GM18519 (cell line): Measurements from ENCODE around the gene BABAM2.
"Not testable (repeated sequence)": the region's sequence is repeated elsewhere in the genome, so short reads cannot be mapped to it uniquely, and the experiment has no call there.

ENCODE experiments used
- ATAC-seq: cut with Tn5 transposase; IDR thresholded peaks from one replicate; pipeline ENCODE4 v1.9.1; 2021; ENCODE audit warnings: mild to moderate bottlenecking, moderate library complexity; ENCODE audit not compliant: unreplicated experiment, low FRiP score

Gene BABAM2

GRCh38 chr2:27968957-27969356 lies 78.4 kb downstream of the BABAM2 start:
- ATAC-seq, result not testable (repeated sequence)

DNA sequence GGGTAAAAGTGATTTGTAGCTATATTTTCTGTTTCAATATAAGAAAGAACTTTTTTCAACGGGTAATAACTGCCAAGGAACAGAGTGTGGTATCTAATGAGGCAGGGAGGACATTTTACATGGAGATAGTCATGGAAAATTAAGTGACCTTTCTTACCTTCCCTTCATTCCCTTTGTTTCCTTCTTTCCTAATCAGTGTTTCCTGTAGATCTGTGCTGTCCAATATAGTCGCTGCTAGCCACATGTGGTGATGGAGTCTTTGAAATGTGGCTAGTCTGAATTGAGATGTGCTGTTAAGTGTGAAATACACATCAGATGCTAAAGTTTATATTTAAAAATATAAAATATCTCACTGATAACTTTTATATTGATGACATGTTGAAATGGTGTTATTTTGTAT lies 81.8 kb downstream of the BABAM2 start:
- no peak for ATAC-seq

GRCh38 chr2:27973592-27973991 lies 83.1 kb downstream of the BABAM2 start:
- ATAC-seq, result no peak

DNA sequence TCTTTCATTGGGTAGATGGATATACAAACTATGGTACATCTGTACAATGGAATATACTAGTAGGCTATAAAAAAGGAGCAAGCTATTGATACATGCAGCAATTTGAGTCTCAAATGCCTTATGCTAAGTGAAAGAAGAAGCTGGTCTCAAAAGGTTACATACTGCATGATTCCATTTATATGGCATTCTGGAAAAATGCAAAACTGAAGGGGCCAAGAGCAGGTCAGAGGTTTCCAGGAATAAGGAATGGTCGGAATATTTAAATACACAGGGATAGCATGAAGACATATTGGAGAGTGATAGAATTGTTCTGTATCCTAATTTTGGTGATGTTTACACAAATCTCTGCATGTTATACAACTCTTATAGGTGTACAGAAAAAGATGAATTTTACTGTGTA lies 85.8 kb downstream of the BABAM2 start:
- ATAC-seq, result no peak

DNA sequence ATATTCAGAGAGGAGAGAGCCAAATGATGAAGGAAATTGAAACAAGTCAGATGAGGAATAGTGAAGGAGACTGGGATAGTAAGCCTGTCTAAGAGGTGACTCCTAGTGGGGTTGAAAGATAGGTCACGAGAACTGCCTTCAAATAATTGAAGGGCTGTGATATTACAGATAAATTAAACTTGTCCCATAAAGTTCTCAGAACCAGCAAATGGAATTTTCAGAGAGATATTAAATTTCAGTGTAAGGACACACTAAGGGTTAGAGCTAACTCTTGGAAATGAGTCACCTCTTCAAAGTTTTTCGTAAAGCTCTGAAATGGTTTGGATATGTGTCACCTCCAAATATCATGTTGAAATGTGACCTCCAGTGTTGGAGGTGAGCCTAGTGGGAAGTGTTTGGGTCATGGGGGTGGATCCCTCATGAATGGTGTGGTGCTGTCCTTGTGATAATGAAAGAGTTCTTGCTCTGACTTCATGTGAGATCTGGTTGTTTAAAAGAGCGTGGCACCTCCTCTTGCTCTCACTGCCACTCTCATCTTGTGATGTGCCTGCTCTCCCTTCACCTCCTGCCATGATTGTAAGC lies 87.3 kb downstream of the BABAM2 start:
- no peak for ATAC-seq

DNA sequence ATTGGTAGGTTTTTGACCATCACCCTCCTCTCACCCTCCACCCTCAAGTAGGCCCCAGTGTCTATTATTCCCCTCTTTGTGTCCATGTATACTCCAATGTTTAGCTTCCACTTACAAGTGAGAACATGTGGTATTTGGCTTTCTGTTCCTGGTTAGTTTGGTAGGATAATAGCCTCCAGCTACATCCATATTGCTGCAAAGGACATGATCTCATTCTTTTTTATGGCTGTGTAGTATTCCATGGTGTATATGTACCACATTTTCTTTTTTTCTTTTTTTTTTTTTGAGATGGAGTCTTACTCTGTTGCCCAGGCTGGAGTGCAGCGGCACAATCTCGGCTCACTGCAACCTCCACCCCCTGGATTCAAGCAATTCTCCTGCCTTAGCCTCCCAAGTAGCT lies 88.2 kb downstream of the BABAM2 start:
- not testable (repeated sequence) for ATAC-seq

GRCh38 chr2:27980242-27980641 lies 89.7 kb downstream of the BABAM2 start:
- ATAC-seq, result no peak

GRCh38 chr2:27984153-27984552 lies 93.6 kb downstream of the BABAM2 start:
- no peak for ATAC-seq

- ATAC-seq, result no peak
Observed at GRCh38 chr2:27988306-27988705, 97.8 kb downstream of the BABAM2 start.

GRCh38 chr2:27988718-27989117 lies 98.2 kb downstream of the BABAM2 start:
- ATAC-seq, result no peak

GRCh38 chr2:27989149-27989548 lies 98.6 kb downstream of the BABAM2 start:
- ATAC-seq, result no peak

- no peak for ATAC-seq
Observed at GRCh38 chr2:27990030-27990590, 99.6 kb downstream of the BABAM2 start.

GRCh38 chr2:27991146-27991545 lies 100.6 kb downstream of the BABAM2 start:
- no peak for ATAC-seq

- ATAC-seq, result no peak
Observed at GRCh38 chr2:27992787-27993401, 102.4 kb downstream of the BABAM2 start.

GRCh38 chr2:27993402-27993787 lies 102.9 kb downstream of the BABAM2 start:
- no peak for ATAC-seq

DNA sequence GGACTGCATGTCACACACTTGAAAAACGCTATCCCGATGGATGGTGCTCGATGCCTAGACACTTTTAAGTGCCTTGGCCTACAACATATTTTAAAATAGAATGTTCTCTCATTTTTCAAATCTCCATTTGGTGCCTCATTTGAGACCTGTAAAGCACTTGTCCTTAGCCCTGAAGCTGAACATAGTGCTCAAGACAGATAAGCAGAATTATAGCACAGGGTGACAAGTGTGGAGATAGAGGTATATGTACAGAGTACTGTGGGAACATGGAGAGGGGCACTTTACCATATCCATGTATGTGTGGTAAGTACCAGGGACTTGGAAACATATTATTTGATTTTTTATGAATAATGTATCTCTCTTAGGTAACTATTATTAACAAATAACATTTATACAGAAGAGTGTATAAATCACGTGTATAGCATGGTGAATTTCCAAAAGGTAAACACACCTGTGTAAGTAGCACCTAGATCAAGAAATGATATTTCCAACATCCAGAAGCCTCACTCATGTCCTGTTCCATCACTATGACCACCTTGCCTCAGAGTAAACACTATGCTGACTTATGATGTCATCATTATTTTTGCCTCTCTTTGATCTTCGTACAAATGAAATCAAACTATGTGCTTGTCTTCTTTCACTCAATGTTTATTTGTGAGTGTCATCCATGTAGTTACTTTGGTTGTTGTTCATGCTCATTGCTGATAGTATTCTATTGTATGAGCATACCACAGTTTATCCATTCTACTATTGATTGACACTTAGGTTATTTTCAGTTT lies 103.6 kb downstream of the BABAM2 start:
- ATAC-seq, result no peak

- no peak for ATAC-seq
Observed at GRCh38 chr2:27996156-27996922, 105.8 kb downstream of the BABAM2 start.

DNA sequence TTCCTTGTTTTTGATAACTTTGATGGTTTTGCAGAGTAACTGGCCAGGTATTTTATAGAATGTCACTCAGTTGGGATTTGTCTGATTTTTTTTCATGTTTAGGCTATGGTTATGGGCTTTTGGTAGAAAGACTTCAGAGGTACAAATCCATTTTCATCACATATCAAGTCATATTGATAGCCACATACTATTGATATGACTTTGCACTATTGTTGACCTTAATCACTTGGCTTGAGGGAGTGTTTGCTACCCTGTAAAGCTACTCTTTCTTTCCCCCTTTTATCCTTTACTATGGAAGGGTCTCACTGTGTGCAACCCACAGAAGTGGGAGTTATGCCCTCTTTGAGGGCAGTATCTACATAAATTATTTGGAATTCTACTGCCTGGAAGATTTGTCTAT lies 109.8 kb downstream of the BABAM2 start:
- ATAC-seq, result no peak

DNA sequence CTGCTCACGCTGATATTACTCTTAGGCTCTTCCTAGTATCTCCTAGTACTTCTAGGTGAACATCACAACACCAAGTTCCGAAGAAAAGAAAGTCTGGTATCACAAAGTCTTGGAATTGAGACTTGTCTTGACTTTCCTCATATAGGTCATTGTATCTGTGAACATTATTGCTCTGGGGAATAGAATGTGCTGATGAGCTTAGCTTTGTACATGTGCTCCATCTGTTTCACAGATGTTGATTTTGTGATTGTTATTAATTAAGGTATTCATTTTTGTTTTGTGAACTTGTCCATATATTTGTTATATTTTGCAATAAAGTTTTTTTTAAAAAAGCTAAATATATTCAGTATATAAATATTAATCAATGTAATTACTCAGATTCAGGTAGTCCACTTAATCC lies 111.7 kb downstream of the BABAM2 start:
- ATAC-seq, result no peak

- ATAC-seq, result no peak
Observed at GRCh38 chr2:28004086-28004485, 113.6 kb downstream of the BABAM2 start.

GRCh38 chr2:28009732-28010131 lies 119.2 kb downstream of the BABAM2 start:
- no peak for ATAC-seq
